Body of pancreas (tissue), 4 donors: ENCODE results near the gene HIP1R.

Source experiments
- POLR2A ChIP-seq, 3 donors: fragments of 450-650 bp; IDR thresholded peaks; one replicate each; pipeline ENCODE4 v1.6.1; 2016; ENCODE audit warnings: antibody characterized with exemption in 3 of 3, mild to moderate bottlenecking in 2 of 3
- TF ChIP-seq, protein P1 (sequence below), 7 experiments: fragments of 450-650 bp in 4 of 7; fragments of 200-600 bp in 3 of 7; sonication (generic) in 3 of 7; IDR thresholded peaks; one replicate each; pipeline ENCODE4 v1.5.1; 2016 to 2019; ENCODE audit warnings: antibody characterized with exemption in 7 of 7

DNA sequence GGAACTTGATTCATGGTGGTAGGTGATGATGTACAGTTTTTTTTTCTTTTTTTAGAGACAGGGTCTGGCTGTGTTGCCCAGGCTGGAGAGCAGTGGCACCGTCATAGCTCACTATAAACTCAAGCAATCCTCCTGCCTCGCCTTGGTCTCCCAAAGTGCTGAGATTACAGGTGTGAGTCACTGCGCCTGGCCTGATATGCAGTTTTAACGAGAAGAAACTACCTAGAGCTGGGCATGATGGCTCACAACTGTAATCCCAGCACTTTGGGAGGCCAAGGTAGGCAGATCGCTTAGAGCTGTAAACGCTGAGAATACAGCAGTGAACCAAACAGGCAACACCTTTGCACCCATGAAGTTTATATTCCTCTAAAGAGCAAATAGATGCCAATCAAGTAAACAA lies 73.7 kb downstream of the HIP1R start:
- TF ChIP-seq, protein P1, sequence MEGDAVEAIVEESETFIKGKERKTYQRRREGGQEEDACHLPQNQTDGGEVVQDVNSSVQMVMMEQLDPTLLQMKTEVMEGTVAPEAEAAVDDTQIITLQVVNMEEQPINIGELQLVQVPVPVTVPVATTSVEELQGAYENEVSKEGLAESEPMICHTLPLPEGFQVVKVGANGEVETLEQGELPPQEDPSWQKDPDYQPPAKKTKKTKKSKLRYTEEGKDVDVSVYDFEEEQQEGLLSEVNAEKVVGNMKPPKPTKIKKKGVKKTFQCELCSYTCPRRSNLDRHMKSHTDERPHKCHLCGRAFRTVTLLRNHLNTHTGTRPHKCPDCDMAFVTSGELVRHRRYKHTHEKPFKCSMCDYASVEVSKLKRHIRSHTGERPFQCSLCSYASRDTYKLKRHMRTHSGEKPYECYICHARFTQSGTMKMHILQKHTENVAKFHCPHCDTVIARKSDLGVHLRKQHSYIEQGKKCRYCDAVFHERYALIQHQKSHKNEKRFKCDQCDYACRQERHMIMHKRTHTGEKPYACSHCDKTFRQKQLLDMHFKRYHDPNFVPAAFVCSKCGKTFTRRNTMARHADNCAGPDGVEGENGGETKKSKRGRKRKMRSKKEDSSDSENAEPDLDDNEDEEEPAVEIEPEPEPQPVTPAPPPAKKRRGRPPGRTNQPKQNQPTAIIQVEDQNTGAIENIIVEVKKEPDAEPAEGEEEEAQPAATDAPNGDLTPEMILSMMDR (IDR thresholded peaks at IDR 0.05), result no peak
- no peak for TF ChIP-seq POLR2A (IDR thresholded peaks at IDR 0.05)
